MG63 (cell line): Measurements from ENCODE around the gene ATOH8. TPM values are rescaled to one million over a fixed set of nuclear protein-coding genes. Genes with fewer than 3 reads are reported as not detected.
A peak's percentile ranks its signal among the peaks of the same experiment; 100 is the strongest.

Source experiments
- DNase-seq: peaks from one replicate; pipeline ENCODE4 v3.0.0-alpha.2; 2020
- H3K27me3 ChIP-seq: fragments of 250-450 bp; sonication (Bioruptor Pico); 2 replicates; pipeline ENCODE4 v1.5.1; 2020; ENCODE audit warnings: mild to moderate bottlenecking, moderate library complexity
- H3K36me3 ChIP-seq: fragments of 250-450 bp; sonication (Bioruptor Pico); 2 replicates; pipeline ENCODE4 v1.5.1; 2020; ENCODE audit warnings: mild to moderate bottlenecking, moderate library complexity
- H3K4me3 ChIP-seq: fragments of 250-450 bp; sonication (Bioruptor Pico); 2 replicates; pipeline ENCODE4 v1.5.1; 2020; ENCODE audit warnings: mild to moderate bottlenecking, moderate library complexity
- H3K9me3 ChIP-seq: fragments of 250-450 bp; sonication (Bioruptor Pico); 2 replicates; pipeline ENCODE4 v1.5.1; 2020; ENCODE audit warnings: mild to moderate bottlenecking, moderate library complexity
- total RNA-seq: library from RNA; depleted of rRNA; stranded (reverse); fragments of >200 nt; shearing (Covaris generic); gene quantifications from 2 replicates; pipeline ENCODE4 v1.2.3, GENCODE V29; 2014; ENCODE audit warnings: low replicate concordance

ATOH8 gene
- total RNA-seq, 1 experiment from 2014 or later, result 43.5 TPM

DNA sequence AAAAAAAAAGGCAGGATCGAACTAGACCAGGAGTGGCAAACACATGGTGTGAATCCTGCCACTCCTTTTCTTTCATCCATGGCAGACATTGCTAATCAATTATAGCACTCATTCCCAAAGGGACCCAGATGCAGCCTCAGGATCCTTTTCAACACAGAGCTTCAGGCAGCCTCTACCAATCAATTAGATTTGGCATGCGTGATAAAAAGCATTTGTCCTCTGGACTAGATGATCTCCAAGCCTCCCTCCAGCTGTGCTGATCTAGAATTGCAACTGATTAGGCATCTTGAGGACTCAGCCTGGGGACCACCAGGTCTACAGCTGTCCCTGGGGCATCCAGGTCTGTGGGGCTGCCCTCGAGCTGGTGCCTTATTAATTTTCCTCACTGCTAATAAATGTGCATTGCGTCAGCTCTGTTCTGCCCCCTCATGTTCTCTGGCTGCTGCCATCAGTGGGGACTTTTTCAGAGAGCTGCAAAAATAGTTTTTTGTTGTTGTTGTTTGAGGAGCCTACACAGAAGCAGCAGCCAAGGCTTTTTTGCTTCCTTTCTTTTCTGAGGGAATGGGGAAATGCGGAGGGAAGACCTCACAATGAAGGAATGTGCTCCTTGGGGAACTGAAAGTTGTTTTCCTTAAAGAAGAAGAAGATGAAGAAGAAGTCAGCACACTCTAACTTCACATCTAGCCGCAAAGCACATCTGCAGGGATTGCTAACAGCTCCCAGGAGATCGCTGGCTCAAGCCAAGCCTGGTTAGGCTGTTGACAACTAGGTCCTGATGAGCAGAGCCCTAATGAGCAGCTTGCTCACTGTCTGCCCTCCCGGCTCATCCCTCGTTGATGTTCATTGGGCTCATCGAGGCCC, 8.8 kb upstream of the ATOH8 start:
- H3K27me3 ChIP-seq, result no peaks in the 10 kb centered on the region
- no peak overlapping the region for H3K4me3 ChIP-seq
- DNase-seq, result peak; percentile 57
- peaks cover 6% of the 10 kb centered on the region for H3K9me3 ChIP-seq
- no peaks in the 10 kb centered on the region for H3K36me3 ChIP-seq

DNA sequence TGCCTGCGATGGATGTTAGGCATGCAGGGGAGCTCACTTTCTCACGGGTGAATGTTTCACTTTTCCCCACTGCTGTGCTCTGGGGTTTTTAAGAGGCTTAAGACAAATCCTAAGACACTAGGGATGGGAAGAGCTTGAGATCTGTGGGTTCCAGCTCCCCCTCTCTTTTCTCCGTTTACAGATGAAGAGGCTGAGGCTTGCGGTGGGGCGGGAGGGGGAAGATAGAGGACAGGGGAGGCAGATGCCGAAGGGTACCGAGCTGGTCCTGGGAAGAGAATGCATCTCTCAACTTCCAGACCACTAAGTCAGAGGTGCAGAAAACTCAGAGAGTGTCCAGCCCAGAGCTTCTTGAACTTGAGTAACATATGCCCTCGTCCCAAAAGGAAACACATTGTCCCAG, 8.2 kb upstream of the ATOH8 start:
- H3K9me3 ChIP-seq, result no peaks in the 10 kb centered on the region; the same call in 1 of the 2 replicates
- no peaks in the 10 kb centered on the region for H3K36me3 ChIP-seq
- no peak overlapping the region for H3K4me3 ChIP-seq
- no peaks in the 10 kb centered on the region for H3K27me3 ChIP-seq
- DNase-seq, result no peak

DNA sequence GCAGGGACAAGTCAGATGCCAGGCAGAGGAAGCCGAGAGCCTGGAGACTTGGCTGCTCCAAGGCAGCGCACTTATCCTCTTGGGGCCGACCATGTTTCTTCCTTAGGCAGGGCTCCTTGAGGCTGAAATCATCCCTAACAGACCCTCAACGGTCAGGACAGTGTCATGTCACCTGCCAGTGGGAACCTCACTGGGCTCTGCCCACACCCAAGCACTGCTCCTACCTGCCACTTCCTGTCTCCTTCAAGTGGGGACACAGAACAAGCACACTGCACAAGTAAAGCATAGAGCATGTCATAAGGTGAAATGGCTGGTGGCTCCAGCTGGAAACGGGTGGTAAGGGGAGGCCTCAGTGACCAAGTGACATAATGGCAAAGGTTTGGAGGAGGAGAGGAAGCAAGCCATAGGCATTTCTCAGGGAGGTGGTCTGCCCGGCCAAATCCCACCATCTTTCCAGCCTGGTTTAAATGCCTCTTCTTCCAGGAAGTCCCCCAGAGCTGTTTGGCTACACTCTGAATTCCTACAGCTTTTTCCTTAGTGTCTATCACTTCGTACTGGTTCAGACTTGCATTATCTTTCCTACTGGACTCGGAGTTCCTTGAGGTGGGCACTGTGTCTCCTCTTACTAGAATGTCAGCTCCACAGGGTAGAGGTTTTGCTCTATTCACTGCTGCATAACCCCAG, 7.3 kb upstream of the ATOH8 start:
- H3K27me3 ChIP-seq, result no peaks in the 10 kb centered on the region
- no peak for DNase-seq
- no peak overlapping the region for H3K4me3 ChIP-seq
- H3K9me3 ChIP-seq, result no peaks in the 10 kb centered on the region
- no peaks in the 10 kb centered on the region for H3K36me3 ChIP-seq

DNA sequence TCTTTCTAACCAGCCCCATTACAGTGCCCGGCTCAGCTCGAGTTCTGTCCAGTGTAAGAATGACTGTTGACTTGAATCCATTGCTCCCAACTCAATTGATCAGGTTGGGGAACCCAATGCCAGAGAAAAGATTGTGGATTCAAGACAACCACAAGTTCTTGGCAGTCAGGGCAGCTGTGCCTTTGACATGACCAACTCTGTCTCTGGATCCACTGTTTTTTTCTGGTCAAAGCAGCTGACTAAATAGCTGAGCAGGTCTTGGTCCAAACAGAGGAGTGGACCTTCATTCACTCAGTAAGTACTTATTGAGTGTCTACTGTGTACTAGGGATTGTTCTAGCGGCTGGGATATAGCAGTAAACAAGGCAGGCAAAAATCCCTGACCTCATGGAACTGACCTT, 6.3 kb upstream of the ATOH8 start:
- Histone ChIP-seq H3K9me3 (no peaks in the 10 kb centered on the region), H3K27me3 (no peaks in the 10 kb centered on the region), H3K36me3 (no peaks in the 10 kb centered on the region), H3K4me3 (no peak overlapping the region)
- no peak for DNase-seq

DNA sequence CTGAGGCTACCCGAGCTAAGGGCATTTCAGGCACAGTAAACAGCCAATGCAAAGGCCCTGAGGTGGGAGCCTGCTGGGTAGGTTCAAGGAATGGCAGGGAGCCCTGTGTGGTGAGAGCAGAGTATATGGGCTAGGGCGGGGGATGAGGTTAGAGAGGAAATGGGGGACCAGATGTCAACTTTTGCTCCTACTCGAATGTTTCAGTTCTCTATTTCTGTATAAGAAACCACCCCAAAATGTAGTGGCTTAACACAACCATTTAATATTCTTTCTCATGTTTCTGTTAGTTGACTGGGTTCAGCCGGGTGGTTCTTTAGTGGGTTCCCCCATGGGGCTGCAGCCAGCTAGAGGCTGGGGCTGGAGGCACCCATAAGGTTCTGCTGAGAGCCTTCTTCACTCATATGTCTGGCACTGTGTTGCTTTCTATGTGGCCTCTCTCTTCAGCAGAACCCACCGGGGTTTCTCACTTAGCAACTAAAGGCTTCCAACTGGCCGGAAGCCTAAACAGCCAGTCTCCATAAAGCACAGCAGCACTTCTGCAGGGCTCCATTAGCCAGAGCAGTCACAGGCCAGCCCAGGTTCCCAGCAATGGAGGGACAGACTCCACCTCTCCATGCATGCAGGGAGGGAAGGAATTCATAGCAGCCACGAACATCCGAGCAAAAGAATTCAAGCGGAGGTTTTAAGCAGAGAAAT, 5.6 kb upstream of the ATOH8 start:
- Histone ChIP-seq H3K36me3 (no peaks in the 10 kb centered on the region), H3K9me3 (no peaks in the 10 kb centered on the region), H3K4me3 (no peak overlapping the region), H3K27me3 (no peaks in the 10 kb centered on the region)
- DNase-seq, result no peak

DNA sequence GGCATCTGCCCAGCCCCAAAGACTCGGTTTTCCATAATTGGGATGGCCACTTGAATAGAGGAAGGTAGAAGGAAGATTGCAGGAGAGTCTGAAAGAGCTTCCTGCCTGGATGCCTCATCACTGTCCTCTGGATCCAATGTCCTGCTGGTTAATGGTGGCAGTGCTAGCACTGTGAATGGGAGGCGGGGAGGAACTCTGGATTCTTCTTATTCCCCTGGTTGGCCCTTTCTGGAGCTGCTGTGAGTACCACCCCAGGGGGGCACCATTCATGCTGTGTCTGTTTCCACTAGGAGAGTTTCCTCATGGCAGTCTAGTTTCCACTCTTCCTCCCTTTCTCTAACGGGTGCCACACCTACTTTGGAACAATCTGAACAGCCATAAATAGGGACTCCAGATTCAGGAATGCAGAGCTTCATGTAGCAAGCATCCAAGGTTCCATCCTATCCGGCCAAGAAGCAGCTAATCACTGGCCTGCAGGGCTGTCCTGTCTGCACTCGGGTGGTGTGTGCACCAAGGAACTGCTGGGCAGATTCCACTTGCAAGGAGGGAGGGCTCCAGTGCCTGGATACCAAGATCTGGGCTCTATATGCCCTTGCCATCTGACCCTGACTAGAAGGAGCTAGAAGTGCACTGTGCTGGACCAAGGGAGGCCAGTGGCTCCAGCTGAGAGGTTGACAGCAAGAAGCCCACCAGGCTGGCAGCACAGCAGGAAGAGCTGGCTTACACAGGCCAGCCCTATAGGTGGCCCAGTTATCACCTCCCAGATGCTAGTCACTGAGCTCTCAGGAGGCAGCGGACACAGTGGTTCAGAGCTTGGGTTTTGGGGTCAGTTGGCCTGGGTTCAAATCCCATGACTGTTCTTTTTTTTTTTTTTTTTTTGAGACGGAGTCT, 4.6 kb upstream of the ATOH8 start:
- Histone ChIP-seq H3K9me3 (no peaks in the 10 kb centered on the region), H3K27me3 (no peaks in the 10 kb centered on the region), H3K36me3 (no peaks in the 10 kb centered on the region), H3K4me3 (no peak overlapping the region)
- DNase-seq, result peak; percentile 90

DNA sequence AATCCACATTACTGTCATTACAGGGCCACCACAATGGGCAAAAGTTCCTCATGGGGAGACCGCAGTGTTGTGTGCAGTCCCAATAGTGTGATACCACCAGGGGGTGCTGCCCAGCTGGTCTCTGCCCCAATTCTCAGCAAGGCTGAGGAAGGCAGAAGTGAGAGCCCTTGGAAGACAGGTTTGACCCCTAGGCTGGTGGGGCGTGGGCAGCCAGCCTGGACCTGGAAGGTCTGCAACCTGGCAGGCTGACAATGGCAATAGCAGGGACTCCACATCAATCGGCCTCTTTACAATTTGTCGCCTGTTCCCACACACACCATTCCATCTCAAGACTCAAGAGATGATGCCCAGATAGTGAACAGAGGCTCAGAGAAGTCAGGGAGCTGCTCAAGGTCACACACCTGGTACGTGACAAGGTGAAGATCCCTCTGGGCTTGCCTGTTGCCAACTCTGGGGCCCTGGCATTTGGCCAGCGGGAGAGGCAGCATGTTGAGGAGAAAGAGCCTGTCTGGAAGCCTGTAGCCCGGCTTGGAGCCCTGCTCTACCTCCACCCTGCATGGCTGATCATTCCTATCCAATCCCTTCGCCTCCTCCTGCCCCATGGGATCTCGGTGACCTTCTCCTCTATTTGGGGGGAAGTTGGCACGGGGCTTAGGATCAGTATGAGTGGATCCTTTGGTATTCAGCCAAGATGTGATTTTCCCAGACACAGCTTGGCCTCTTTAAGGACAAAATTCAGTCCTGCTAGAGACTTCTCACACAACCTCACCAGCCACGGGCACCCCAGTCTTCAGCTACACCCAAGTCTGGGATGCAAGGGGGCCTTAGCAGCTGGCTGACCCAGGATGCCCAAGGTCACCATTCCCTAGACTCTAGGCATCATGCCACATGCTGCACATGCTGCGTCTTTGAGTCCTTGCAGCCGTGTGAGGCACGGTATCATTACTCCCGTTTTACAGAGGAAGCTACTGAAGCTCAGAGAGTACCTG, 2.9 kb upstream of the ATOH8 start:
- Histone ChIP-seq H3K9me3 (no peaks in the 10 kb centered on the region), H3K27me3 (no peaks in the 10 kb centered on the region), H3K4me3 (no peak overlapping the region), H3K36me3 (no peaks in the 10 kb centered on the region; the same call in 1 of the 2 replicates)
- DNase-seq, result peak; percentile 65

DNA sequence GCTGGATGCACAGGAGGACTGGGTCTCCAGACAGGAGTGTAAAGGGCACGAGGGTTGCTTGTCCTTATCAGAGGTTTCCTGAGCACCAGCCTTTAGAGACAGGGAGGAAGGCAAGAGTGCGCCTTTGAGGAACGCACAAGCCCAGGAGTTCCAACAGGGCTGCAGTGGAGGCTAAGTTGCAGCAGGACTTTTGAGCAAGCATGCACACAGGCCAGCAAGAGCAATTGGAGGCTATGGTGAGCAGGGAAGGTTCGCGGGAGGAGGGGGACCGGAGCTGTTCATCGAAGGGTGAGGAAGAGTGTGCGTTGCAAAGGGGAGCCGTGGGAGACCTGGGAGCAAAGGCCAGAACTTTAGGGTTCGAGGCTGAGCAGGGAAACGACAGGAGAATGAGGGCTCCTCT, 2.2 kb upstream of the ATOH8 start:
- Histone ChIP-seq H3K4me3 (no peak overlapping the region), H3K27me3 (no peaks in the 10 kb centered on the region), H3K9me3 (no peaks in the 10 kb centered on the region), H3K36me3 (peaks cover 6% of the 10 kb centered on the region)
- DNase-seq, result no peak

DNA sequence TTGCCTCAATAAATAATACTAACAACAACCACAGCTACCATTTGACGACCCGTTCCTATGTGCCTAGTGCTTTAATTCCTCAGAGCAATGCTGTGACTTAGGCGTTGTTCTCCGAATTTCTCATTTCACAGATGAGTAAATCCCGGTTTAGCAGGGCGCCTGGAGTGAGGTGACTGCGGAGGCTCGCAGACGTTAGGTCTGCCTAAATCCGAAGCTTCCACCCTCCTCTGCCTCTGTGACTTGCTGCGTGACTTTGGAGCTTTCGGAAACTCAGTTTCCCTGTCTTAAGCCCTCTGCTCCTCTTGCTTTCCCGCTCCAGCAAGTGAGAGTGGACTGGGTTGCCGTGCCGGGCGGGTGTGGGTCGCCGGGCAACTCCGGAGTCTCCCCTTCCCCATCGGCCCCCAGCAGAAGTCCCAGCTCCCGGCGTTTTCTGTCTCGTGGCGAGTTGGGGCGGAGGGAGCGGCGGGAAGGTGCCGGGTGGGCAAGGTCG, 711 bp upstream of the ATOH8 start:
- no peak for DNase-seq
- Histone ChIP-seq H3K27me3 (no peaks in the 10 kb centered on the region), H3K4me3 (peak overlapping the region; percentile 72), H3K9me3 (no peaks in the 10 kb centered on the region), H3K36me3 (peaks cover 20% of the 10 kb centered on the region)

DNA sequence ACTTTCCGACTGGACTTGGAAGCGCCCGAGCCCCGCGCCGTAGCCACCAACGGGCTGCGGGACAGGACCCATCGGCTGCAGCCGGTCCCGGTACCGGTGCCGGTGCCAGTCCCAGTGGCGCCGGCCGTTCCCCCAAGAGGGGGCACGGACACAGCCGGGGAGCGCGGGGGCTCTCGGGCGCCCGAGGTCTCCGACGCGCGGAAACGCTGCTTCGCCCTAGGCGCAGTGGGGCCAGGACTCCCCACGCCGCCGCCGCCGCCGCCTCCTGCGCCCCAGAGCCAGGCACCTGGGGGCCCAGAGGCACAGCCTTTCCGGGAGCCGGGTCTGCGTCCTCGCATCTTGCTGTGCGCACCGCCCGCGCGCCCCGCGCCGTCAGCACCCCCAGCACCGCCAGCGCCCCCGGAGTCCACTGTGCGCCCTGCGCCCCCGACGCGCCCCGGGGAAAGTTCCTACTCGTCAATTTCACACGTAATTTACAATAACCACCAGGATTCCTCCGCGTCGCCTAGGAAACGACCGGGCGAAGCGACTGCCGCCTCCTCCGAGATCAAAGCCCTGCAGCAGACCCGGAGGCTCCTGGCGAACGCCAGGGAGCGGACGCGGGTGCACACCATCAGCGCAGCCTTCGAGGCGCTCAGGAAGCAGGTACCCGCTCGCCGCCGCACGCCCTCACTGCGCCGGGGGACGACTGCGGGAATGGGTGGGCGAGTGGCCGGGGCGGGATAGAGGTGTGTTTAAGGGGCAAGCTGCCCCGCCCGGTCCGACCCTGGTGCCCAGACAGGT, 713 bp downstream of the ATOH8 start:
- Histone ChIP-seq H3K4me3 (peak overlapping the region; percentile 72), H3K27me3 (no peaks in the 10 kb centered on the region), H3K36me3 (peaks cover 35% of the 10 kb centered on the region), H3K9me3 (no peaks in the 10 kb centered on the region)
- DNase-seq, result peak; percentile 54

DNA sequence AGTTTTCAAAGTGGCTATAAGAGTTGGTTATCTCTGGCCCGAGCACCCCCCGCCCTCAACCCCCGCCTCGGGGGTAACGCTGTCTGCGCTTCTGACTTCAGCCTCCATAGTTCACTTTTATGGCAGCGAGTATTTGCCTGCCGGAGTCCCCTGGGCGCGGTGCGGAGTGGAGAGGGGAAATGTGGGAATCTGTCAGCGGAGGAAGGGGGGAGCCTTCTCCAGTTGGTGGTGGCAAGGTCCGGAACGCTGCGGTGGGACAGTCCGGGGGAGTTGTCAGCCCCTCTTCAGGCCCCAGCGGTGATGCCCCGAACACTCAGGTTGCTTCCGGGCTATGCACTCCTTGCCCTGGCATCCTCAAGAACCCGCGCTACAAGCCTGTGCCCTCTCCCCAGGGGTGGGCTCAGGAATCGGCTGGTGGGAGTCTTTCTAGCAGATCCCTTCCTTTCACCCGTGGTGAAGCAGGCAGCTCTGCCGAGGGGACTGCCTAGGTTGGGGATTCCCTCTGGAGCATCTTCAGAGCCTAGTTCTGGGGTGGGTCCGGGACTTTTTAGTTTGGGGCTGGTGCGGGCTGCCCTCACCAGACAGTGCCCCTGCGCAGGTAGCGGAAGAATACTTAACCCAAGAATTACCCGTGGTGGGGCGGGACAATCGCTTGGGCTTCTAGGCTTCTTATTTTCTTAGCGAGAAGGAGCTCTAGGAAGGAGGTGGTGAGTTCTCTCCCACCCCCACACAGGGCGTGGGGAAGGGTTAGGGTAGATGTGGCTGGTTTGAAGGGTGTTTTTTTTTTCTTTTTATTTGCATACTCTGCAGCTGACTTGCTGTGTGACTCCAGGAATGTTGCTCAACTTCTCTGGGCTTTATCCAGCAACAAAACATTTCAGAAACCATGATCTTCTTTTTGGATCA, 1.6 kb downstream of the ATOH8 start:
- H3K27me3 ChIP-seq, result no peaks in the 10 kb centered on the region
- peaks cover 39% of the 10 kb centered on the region for H3K36me3 ChIP-seq
- peak overlapping the region; percentile 72 for H3K4me3 ChIP-seq
- peak; percentile 75 for DNase-seq
- H3K9me3 ChIP-seq, result no peaks in the 10 kb centered on the region

DNA sequence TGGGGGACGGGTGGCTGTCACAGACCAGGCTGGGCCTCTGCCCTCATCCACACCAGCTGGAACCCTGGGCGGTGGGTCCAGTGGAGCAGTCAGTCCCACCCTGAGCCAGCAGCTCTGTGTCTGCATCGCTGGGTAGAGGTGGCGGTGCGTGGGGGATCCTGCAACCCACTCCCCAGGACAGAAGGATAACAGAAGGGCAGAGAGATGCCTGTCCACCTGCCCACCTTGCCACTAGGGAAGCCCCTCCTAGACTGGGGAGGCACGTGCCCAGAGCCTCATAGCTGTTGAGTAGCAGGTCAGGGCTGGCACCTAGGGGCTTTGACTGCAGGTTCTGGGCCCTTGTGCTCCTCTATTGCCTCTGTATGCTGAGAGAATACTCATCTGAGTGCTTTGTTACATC, 2.4 kb downstream of the ATOH8 start:
- peak overlapping the region; percentile 72 for H3K4me3 ChIP-seq
- H3K9me3 ChIP-seq, result no peaks in the 10 kb centered on the region
- H3K27me3 ChIP-seq, result no peaks in the 10 kb centered on the region

DNA sequence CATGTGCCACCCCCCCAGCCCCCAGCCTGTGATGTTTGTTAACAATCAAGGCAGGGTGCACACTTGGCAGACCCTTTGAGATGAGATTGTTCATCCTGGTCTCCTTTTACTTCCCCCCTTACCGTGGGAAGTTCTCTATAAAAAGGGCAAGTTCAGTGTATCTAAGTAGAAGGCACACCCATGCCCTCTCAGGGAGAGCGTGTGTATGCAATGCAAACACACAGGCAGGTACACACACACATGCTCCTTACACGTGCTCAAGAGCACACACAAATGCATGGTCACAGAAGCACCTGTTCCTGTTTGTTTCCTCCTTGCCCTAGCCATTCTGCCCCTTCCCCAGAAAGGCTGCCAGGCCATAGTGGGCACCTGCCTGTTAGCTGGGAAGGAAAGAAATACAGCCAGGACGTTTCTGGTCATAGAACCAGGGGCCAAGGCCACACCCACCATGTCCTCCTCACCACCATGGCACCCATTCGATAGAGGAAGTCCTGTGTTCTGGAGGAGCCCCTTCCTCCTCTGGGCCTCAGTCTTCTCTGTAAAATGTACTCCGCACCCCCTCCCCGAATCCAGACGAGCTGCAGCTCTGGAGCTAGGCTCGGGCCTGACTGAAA, 3.1 kb downstream of the ATOH8 start:
- Histone ChIP-seq H3K27me3 (no peaks in the 10 kb centered on the region), H3K9me3 (no peaks in the 10 kb centered on the region), H3K4me3 (peak overlapping the region; percentile 72), H3K36me3 (peaks cover 43% of the 10 kb centered on the region)
- DNase-seq, result no peak

More for the DNA sequence above, 2.4 kb downstream of the ATOH8 start:
- DNase-seq, result no peak
- H3K36me3 ChIP-seq, result peaks cover 43% of the 10 kb centered on the region
